22Rv1 (cell line): Measurements from ENCODE around the gene CDC42BPG.
A peak's percentile ranks its signal among the peaks of the same experiment; 100 is the strongest.

ENCODE experiments used
- H3K27ac ChIP-seq: fragments of 450-650 bp; 2 replicates; pipeline ENCODE4 v1.5.1; 2017
- CTCF ChIP-seq: fragments of 450-650 bp; IDR thresholded peaks from 2 replicates; pipeline ENCODE4 v1.5.1; 2017; ENCODE audit warnings: mild to moderate bottlenecking
- ZFX ChIP-seq: fragments of 450-650 bp; IDR thresholded peaks from 2 replicates; pipeline ENCODE4 v1.6.1; 2017; ENCODE audit warnings: antibody characterized with exemption, borderline replicate concordance

Gene CDC42BPG

DNA sequence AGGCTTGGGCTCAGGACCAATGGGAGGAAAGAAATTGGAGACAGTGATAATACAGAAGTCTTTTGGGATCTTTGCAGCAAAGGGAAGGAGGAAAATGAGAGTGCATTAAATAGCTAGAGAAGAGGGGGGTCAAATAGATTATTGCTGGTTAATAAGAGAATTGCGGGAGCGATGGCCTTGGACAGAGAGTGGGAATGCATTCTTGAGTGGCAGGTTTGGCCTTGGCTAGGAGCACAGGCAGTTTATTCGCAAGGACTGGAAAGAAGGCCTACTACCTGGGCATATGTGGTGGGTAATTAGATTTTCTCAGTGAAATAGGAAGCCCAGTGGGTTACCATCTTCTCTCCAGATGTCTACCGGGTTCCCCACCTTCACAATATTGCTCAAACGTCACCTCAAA lies 30.6 kb downstream of the CDC42BPG start:
- TF ChIP-seq CTCF (no peak), ZFX (no peak)

DNA sequence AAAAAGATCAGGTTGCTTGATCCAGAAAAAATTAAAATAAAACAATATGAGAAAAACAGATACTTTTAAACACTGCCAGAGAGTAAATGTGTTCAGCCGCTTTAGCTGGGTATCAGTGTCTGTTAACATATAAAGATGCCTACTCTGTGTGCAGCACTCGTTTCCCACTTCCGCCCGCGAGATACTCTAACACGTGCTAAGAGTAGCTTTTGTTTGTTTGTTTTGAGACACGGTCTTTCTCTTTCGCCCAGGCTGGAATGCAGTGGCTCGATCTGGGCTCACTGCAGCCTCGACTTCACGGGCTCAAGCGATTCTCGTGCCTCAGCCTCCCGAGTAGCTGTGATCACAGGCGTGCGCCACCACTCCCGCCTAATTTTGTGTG lies 33.6 kb downstream of the CDC42BPG start:
- TF ChIP-seq ZFX: no peak
- no peak for TF ChIP-seq CTCF
- H3K27ac ChIP-seq: peak overlapping the region; percentile 89

More for the DNA sequence above, 30.6 kb downstream of the CDC42BPG start:
- H3K27ac ChIP-seq: no peak overlapping the region

DNA sequence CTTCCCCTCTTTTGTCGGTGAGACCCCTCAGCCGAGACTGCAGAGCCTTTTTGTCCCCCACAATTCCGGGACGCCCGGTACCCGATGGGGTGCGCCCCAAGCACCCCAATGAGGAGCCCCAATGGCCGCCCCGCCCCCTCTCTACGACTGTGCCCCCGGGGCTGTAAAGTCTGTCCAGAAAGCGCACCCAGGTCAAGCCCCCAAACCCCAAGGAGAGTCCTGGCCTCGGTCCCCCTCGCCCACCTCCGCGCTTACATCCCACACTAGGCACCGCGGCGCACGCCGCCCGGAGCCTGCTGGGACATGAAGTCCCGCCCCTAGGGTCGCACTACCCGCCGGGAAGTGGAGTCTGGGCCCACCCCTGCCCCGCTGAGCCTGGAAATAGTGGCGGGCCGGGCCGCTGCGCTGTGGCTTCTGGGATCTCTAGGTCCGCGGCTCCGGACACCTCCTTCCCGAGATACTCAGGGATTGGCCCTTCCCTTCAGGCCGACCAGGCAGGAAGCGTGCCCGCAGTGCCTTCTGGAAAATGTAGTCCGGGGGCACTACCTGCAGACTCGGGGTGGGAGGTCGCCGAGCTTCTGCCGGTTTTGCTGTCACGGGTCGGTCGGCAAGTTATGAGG lies 34.1 kb downstream of the CDC42BPG start, which contains the start of gene MEN1:
Gene MEN1, minus strand, starts transcription at position 281 of the 620 bp plus-strand sequence. CDS start 442 bp downstream, outside the sequence.
- TF ChIP-seq ZFX (no peak), CTCF (no peak)
- H3K27ac ChIP-seq: peak within 1 kb of the TSS; percentile 89

- H3K27ac ChIP-seq: peak overlapping the region; percentile 89
These were observed 34.6 kb downstream of the CDC42BPG start for GRCh38 chr11:64809781-64810241.

DNA sequence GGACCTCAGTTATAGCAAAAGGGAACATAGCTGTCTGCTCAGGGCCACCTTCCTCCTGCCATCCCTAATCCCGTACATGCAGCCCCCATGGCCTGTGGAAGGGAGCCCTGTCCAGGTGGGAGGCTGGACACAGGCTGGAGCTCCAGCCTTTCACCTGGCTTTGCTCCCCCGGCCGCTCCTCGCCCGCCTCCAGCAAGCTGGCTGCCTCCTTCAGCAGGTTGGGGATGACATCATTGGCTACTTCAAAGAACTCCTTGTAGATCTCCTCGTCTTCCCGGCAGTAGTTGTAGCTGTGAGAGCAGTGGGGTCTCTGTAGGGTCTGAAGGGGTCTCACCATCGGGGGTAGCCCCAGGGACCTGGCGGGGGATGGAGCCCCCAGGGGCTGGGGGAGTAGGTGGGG lies 39.0 kb downstream of the CDC42BPG start:
- TF ChIP-seq ZFX (no peak), CTCF (no peak)
- H3K27ac ChIP-seq: peak overlapping the region; percentile 88

More at GRCh38 chr11:64809781-64810241, 34.6 kb downstream of the CDC42BPG start:
- TF ChIP-seq ZFX: no peak
- TF ChIP-seq CTCF: no peak

DNA sequence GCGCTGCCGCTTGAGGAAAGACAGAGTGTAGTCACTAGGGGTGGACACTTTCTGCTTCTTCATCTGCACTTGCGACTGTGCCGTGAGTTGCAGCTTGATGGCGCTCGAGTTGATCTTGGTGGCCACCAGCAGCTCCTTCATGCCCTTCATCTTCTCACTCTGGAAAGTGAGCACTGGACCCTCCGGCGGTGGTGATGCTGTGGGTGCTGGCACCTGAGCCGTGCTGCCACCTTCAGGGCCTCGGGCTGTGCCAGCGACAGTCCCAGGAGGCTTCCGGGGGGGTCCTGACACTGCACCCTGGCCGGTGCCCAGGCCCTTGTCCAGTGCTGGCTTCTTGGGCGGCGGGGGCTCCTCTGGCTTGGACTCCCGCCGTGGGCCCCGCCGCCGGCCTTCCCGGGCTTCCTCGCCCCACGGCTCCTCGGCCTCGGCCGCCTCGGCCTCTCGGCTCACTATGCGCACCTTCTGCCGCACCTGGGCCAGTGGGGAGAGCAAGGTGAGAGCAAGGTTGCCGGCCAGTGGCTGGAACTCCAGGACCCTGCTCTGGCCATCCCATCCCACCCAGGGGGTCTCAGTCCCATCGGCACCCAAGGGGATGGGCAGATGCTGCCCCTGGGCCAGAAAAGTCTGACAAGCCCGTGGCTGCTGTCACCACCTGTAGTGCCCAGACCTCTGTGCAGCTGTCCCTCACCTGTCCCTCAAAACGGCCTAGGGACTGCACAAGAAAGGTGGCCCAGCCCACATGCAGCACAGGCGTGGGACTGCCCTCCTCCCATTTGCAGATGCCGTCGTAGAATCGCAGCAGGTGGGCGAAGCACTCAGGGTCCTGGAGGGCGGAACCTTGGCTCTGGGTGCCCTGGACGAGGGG lies 39.9 kb downstream of the CDC42BPG start:
- peak overlapping the region; percentile 88 for H3K27ac ChIP-seq

More for the DNA sequence above, 39.9 kb downstream of the CDC42BPG start:
- TF ChIP-seq ZFX (no peak), CTCF (peak; percentile 51)
